ENCODE results near the gene TMCC1. TPM values are rescaled to one million over a fixed set of nuclear protein-coding genes. Genes with fewer than 3 reads are reported as not detected.

The TMCC1 gene
- total and polyA plus RNA-seq, 2 donors (not counting 3 experiments of a cell fraction or from before 2014, with no cell fraction given): 17.4 to 38.4 TPM

GRCh38 chr3:129602730-129603560 is 290.6 kb downstream of the TMCC1 start:
- dilution Hi-C loops (cut with MboI; ENCODE audit: extremely low pct_ligation_motif_present, low sequenced_read_pairs): no loop called here
- no peaks in the 10 kb centered on the region for H3K36me3 ChIP-seq (ENCODE audit: control insufficient read depth in 2 of 2, extremely low read depth in 1 of 2, insufficient read depth in 2 of 2, low read length in 2 of 2)
- H3K4me2 ChIP-seq (ENCODE audit: insufficient read depth, low read length): peak overlapping the region; percentile 32
- peak overlapping the region; percentile 91 for H3K27ac ChIP-seq (ENCODE audit: insufficient read depth, low read depth, low read length)
- ChIA-PET CTCF (interaction anchor here (1.0 to 4.0 kb wide), 8 partner anchors 10 to 227 kb away, joined by 3 to 33 read pairs (median 5); no protein-coding TSS in a partner anchor), POLR2A (interaction anchor here (2.2 kb wide), 1 partner anchor 9 kb away, joined by 5 read pairs; no protein-coding TSS in a partner anchor)
- peaks cover 82% of the 10 kb centered on the region for H3K79me2 ChIP-seq (ENCODE audit: control insufficient read depth, insufficient read depth, low read length)
- no peaks in the 10 kb centered on the region for H3K9me1 ChIP-seq (replicated peaks; ENCODE audit: control insufficient read depth, extremely low read depth, insufficient read depth, low read length)
- FAIRE-seq (peak; percentile 92), DNase-seq (ENCODE audit: low read depth, low spot score) (peak; percentile 96)
- intact Hi-C loops (cut with micrococcal nuclease): no loop called here
- no peaks in the 10 kb centered on the region for H3K9me3 ChIP-seq (replicated peaks; ENCODE audit: control insufficient read depth, insufficient read depth, low read length)
- peak overlapping the region; percentile 55 for H3K9ac ChIP-seq (replicated peaks; ENCODE audit: extremely low read depth, insufficient read depth, low read length)
- no TSS peak for BruUV-seq (replicated peaks)
- no peak overlapping the region for H2AFZ ChIP-seq (ENCODE audit: low read depth, low read length)
- peaks cover 56% of the 10 kb centered on the region for H3K4me1 ChIP-seq (ENCODE audit: control insufficient read depth, extremely low read depth, insufficient read depth, low read length)
- TF ChIP-seq POLR2A (IDR thresholded peaks at IDR 0.05; ENCODE audit: low read depth, low read length) (peak; percentile 23), POLR2AphosphoS5 (IDR thresholded peaks at IDR 0.05; ENCODE audit: insufficient read depth, low read depth, low read length) (no peak), FOS (IDR thresholded peaks at IDR 0.05; ENCODE audit: borderline replicate concordance, insufficient read depth, low read length) (peak; percentile 83), JUN (IDR thresholded peaks at IDR 0.05; ENCODE audit: borderline replicate concordance, insufficient read depth, insufficient read length, low read depth) (peak; percentile 61)
- no peaks in the 10 kb centered on the region for H4K20me1 ChIP-seq (replicated peaks; ENCODE audit: control insufficient read depth, extremely low read depth, insufficient read depth, low read length)
- no peaks in the 10 kb centered on the region for H3K27me3 ChIP-seq (ENCODE audit: control insufficient read depth in 2 of 2, insufficient read depth in 2 of 2, low read length in 2 of 2)
- peak overlapping the region in 2 of 3 experiments; percentile 64 to 87 for H3K4me3 ChIP-seq (replicated peaks in 1 of 3; ENCODE audit: insufficient read depth in 1 of 3, low read depth in 1 of 3, low read length in 3 of 3)

DNA sequence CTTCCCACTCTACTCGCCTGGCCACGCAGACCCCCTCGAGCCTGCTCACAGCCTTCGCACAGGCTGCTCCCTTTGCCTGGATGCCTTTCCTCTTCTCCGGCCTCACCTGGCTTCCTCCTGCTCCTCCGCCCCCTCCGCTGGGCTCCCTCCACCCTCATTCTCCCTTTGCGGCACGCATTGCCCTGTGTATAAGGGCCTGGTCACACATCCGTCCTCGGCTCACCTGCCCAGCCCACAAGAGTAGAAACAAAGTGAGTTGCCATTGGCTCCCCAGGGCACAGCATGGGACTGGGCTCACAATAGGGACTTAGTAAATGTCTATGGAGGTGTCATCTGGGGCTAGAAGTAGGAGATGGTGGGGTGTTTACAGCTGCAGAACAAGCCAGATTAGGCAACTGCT is 291.2 kb downstream of the TMCC1 start:
- intact Hi-C loops (cut with micrococcal nuclease): no loop called here
- no TSS peak for BruUV-seq (replicated peaks)
- Histone ChIP-seq H3K4me1 (ENCODE audit: control insufficient read depth, extremely low read depth, insufficient read depth, low read length) (peaks cover 56% of the 10 kb centered on the region), H3K9ac (replicated peaks; ENCODE audit: extremely low read depth, insufficient read depth, low read length) (peak overlapping the region; percentile 37), H3K27ac (ENCODE audit: insufficient read depth, low read depth, low read length) (peak overlapping the region; percentile 91), H3K9me3 (replicated peaks; ENCODE audit: control insufficient read depth, insufficient read depth, low read length) (no peaks in the 10 kb centered on the region), H3K4me2 (ENCODE audit: insufficient read depth, low read length) (peak overlapping the region; percentile 32), H2AFZ (ENCODE audit: low read depth, low read length) (no peak overlapping the region), H3K27me3 (ENCODE audit: control insufficient read depth in 2 of 2, insufficient read depth in 2 of 2, low read length in 2 of 2) (no peaks in the 10 kb centered on the region), H4K20me1 (replicated peaks; ENCODE audit: control insufficient read depth, extremely low read depth, insufficient read depth, low read length) (no peaks in the 10 kb centered on the region), H3K4me3 (replicated peaks in 1 of 3; ENCODE audit: insufficient read depth in 1 of 3, low read depth in 1 of 3, low read length in 3 of 3) (peak overlapping the region in 2 of 3 experiments; percentile 64 to 87), H3K79me2 (ENCODE audit: control insufficient read depth, insufficient read depth, low read length) (peaks cover 88% of the 10 kb centered on the region), H3K9me1 (replicated peaks; ENCODE audit: control insufficient read depth, extremely low read depth, insufficient read depth, low read length) (no peaks in the 10 kb centered on the region), H3K36me3 (ENCODE audit: control insufficient read depth in 2 of 2, extremely low read depth in 1 of 2, insufficient read depth in 2 of 2, low read length in 2 of 2) (no peaks in the 10 kb centered on the region)
- POLR2A ChIA-PET: interaction anchor here (2.2 kb wide), 1 partner anchor 8 kb away, joined by 5 read pairs; no protein-coding TSS in a partner anchor
- CTCF ChIA-PET: interaction anchor here (1.5 to 2.0 kb wide), 3 partner anchors 112 to 219 kb away, joined by 3 to 13 read pairs (median 8); no protein-coding TSS in a partner anchor
- DNase-seq (ENCODE audit: low read depth, low spot score) (no peak), FAIRE-seq (no peak)
- dilution Hi-C loops (cut with MboI; ENCODE audit: extremely low pct_ligation_motif_present, low sequenced_read_pairs): no loop called here
- no peak for TF ChIP-seq JUN (IDR thresholded peaks at IDR 0.05; ENCODE audit: borderline replicate concordance, insufficient read depth, insufficient read length, low read depth)
- no peak for TF ChIP-seq MYC (IDR thresholded peaks at IDR 0.05; ENCODE audit: low read depth, low read length)
- no peak for TF ChIP-seq GATA2 (IDR thresholded peaks at IDR 0.05; ENCODE audit: insufficient read depth, insufficient read length, low read depth, low read length)
- no peak for TF ChIP-seq FOS (IDR thresholded peaks at IDR 0.05; ENCODE audit: borderline replicate concordance, insufficient read depth, low read length)
- no peak for TF ChIP-seq CTCF (IDR thresholded peaks at IDR 0.05; ENCODE audit: extremely low read depth in 1 of 2, insufficient read depth in 1 of 2, low read depth in 1 of 2, low read length in 2 of 2)
- TF ChIP-seq MAX (IDR thresholded peaks at IDR 0.05; ENCODE audit: insufficient read depth, insufficient read length): no peak
- TF ChIP-seq POLR2A (IDR thresholded peaks at IDR 0.05; ENCODE audit: low read depth, low read length): no peak
- no peak for TF ChIP-seq POLR2AphosphoS5 (IDR thresholded peaks at IDR 0.05; ENCODE audit: insufficient read depth, low read depth, low read length)
- no peak for TF ChIP-seq EZH2 (IDR thresholded peaks at IDR 0.05; ENCODE audit: borderline replicate concordance, low read depth, low read length, severe bottlenecking)
